HG02943 (cell line): ENCODE data around the gene TAF9.
"Not testable (repeated sequence)": the region's sequence is repeated elsewhere in the genome, so short reads cannot be mapped to it uniquely, and the experiment has no call there.

ENCODE experiments used
- ATAC-seq: cut with Tn5 transposase; IDR thresholded peaks from one replicate; pipeline ENCODE4 v1.9.1; 2021; ENCODE audit warnings: mild to moderate bottlenecking, low read depth, moderate library complexity; ENCODE audit not compliant: unreplicated experiment

TAF9 gene, protein sequence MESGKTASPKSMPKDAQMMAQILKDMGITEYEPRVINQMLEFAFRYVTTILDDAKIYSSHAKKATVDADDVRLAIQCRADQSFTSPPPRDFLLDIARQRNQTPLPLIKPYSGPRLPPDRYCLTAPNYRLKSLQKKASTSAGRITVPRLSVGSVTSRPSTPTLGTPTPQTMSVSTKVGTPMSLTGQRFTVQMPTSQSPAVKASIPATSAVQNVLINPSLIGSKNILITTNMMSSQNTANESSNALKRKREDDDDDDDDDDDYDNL

GRCh38 chr5:69369340-69370121 lies at the start of gene TAF9, which contains the start of the genes AK6 and RAD17:
Gene TAF9, minus strand, starts transcription at chr5:69369520. Its CDS starts 3,783 bp downstream, at chr5:69365737.
Gene AK6, minus strand, starts transcription at chr5:69369520. Its CDS starts 30 bp downstream, at chr5:69369490.
Gene RAD17, plus strand, starts transcription at chr5:69369818. Its CDS starts 2,391 bp downstream, at chr5:69372209.
- peak; percentile 93 for ATAC-seq

GRCh38 chr5:69418554-69418953 lies 49.2 kb upstream of the TAF9 start:
- no peak for ATAC-seq

DNA sequence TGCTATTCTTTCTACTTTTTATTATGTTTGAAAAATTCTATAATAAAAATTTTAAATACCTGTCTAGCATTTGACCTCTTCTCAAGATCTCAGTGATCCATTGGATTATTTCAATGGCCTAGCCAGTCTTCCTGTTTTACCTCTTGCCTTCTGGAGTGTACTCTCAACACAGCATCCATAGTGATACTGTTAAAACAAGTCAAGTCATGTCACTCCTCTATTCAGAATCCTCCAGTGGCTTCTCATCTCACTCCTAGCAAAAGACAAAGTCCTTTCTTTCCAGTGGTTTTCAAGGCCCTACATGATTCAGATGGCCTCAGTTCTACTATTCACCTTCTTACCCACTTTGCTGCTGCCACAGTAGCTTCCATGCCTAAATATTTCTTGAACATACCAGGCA lies 47.4 kb upstream of the TAF9 start:
- no peak for ATAC-seq

GRCh38 chr5:69416180-69416579 lies 46.9 kb upstream of the TAF9 start:
- no peak for ATAC-seq

DNA sequence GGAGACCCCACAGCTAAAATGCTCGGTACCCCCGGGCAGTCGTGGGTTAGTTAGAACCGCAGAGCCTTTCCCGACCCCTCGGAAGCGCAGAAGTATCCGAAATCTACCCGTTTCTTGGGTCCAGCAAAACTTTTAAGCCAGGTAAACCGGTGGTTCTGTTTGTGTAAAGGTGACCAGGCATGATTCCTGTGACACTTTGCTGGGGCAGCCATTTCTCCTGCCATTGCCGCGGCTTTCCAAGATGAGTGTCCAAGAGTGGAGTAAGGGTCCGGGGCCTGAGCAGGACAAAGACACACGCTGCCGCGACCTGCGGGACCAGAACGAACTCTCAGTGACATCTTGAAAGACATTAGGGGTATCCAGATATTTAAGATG lies 46.3 kb upstream of the TAF9 start:
- ATAC-seq, result no peak

- peak; percentile 74 for ATAC-seq
These were observed 45.7 kb upstream of the TAF9 start, which contains the start of gene MARVELD2 for GRCh38 chr5:69414885-69415583. Gene MARVELD2, plus strand, starts transcription at chr5:69415116. Its CDS starts 4,270 bp downstream, at chr5:69419386.

- ATAC-seq, result no peak
These were observed 35.5 kb upstream of the TAF9 start for GRCh38 chr5:69404659-69405330.

DNA sequence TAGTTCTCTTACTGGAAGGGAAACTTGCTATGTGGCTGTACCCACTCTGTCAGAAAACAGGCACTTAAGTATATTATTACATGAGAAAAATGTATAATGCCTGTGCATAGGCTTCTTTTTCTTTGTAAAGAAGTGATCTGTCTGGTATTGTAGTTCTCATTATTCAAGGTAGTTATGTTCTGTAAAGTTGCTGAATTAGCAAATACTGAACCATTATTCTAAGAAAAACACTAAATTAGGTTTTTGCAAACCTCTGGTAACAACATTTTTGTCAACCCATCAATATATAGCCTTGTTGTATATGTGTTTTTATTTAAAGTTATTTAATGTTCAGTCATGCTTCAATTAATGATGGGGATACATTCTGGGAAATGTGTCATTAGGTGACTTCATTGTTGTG lies 9.1 kb upstream of the TAF9 start:
- ATAC-seq, result no peak

DNA sequence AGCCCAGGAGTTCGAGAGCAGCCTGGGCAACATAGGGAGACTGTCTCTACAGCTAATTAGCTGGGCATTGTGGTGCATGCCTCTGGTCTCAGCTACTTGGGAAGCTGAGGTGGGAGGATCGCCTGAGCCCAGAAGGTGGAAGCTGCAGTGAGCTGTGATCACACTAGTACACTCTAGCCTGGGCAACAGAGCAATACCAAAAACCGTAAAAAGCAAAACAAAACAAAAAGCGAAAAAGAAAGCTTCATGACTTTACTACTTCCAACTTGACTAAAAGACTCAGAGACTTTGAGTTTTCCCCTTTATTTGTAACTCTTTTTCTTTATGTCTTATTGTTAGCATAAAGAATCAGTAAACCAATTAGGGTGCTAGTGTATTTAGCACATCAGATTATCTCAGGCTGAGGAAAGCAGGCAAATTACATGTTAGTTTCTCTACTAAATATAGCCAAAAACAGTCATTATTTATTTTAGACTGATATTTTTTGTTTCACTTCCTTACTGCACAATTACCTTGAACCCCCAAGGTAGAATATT lies 5.7 kb upstream of the TAF9 start:
- no peak for ATAC-seq

DNA sequence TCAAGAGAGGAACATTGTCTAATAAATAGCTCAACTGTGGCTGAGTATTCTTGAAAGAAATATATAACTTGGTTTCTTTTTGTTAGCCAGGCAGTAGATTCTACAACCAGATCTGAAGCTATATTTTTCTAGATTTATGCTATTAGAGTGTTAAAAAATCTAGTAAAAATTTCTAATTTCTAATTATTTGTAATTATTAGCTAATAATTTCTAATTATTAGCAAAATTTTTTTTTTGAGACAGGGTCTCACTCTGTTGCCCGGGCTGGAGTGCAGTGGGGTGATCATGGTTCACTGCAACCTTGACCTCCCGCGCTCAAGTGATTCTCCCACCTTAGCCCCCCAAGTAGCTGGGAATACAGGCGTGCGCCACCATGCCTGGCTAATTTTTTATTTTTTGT lies 3.1 kb upstream of the TAF9 start:
- ATAC-seq, result no peak

DNA sequence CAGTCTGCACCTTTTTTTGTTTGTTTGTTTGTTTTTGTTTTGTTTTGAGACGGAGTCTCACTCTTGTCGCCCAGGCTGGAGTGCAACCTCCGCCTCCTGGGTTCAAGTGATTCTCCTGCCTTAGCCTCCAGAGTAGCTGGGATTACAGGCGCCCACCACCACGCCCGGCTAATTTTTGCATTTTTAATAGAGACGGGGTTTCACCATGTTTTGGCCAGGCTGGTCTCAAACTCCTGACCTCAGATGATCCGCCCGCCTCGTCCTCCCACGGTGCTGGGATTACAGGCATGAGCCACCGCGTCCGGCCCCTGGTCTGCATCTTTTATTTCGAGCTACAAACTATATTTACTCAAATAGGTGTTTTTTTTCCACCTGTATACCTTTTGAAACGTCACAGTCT lies 1.0 kb upstream of the TAF9 start:
- not testable (repeated sequence) for ATAC-seq

GRCh38 chr5:69368458-69369339 lies 621 bp downstream of the TAF9 start:
- no peak for ATAC-seq

- ATAC-seq, result no peak
These were observed 1.5 kb downstream of the TAF9 start for GRCh38 chr5:69367697-69368279.

GRCh38 chr5:69364850-69365249 lies 4.5 kb downstream of the TAF9 start:
- ATAC-seq, result no peak

- no peak for ATAC-seq
These were observed 4.9 kb downstream of the TAF9 start for GRCh38 chr5:69364414-69364813.

- ATAC-seq, result no peak
These were observed 8.9 kb downstream of the TAF9 start for GRCh38 chr5:69360442-69360841.

- no peak for ATAC-seq
These were observed 9.6 kb downstream of the TAF9 start for GRCh38 chr5:69359699-69360098.

DNA sequence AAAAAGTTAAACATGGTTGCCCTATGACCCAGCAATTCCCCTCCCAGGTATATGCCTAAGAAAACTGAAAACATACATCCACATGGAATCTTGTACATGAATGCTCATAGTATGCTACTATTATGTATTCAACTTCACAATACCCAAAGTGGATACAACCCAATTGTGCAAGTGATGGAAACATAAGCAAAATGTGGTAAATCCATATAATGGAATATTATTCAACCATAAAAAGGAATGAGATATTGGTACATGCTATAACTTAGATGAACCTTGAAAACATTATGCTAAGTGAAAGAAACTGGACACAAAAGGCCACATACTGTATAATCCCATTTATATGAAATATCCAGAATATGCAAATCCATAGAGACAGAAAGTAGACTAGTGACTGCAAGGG lies 18.7 kb downstream of the TAF9 start:
- no peak for ATAC-seq

- ATAC-seq, result no peak
These were observed 26.2 kb downstream of the TAF9 start for GRCh38 chr5:69343083-69343482.
